GF-D8 (cell line): Measurements from ENCODE around the gene SUGCT.
A peak's percentile ranks its signal among the peaks of the same experiment; 100 is the strongest.
"Not testable (repeated sequence)": the region's sequence is repeated elsewhere in the genome, so short reads cannot be mapped to it uniquely, and the experiment has no call there.

Source experiments
- DNase-seq: peaks from one replicate; lab custom pipeline; 2025; lab: John Stamatoyannopoulos, UW

Gene SUGCT

GRCh38 chr7:40621592-40621998 lies 486.8 kb downstream of the SUGCT start:
- no peak for DNase-seq

GRCh38 chr7:40622941-40623501 lies 488.2 kb downstream of the SUGCT start:
- no peak for DNase-seq

- no peak for DNase-seq
These were observed 489.1 kb downstream of the SUGCT start for GRCh38 chr7:40623863-40624262.

GRCh38 chr7:40627361-40627760 lies 492.6 kb downstream of the SUGCT start:
- DNase-seq, result not testable (repeated sequence)

- DNase-seq, result no peak
These were observed 495.1 kb downstream of the SUGCT start for GRCh38 chr7:40629891-40630290.

GRCh38 chr7:40634118-40634517 lies 499.3 kb downstream of the SUGCT start:
- no peak for DNase-seq

- DNase-seq, result no peak
These were observed 503.9 kb downstream of the SUGCT start for GRCh38 chr7:40638545-40639320.

- no peak for DNase-seq
These were observed 505.8 kb downstream of the SUGCT start for GRCh38 chr7:40640566-40640965.

- DNase-seq, result no peak
These were observed 506.9 kb downstream of the SUGCT start for GRCh38 chr7:40641701-40642100.

- DNase-seq, result no peak
These were observed 508.9 kb downstream of the SUGCT start for GRCh38 chr7:40643664-40644063.

- no peak for DNase-seq
These were observed 509.8 kb downstream of the SUGCT start for GRCh38 chr7:40644454-40645188.

- no peak for DNase-seq
These were observed 510.4 kb downstream of the SUGCT start for GRCh38 chr7:40645197-40645596.

- no peak for DNase-seq
These were observed 511.9 kb downstream of the SUGCT start for GRCh38 chr7:40646717-40647116.

GRCh38 chr7:40647719-40648118 lies 512.9 kb downstream of the SUGCT start:
- DNase-seq, result no peak

- DNase-seq, result no peak
These were observed 514.4 kb downstream of the SUGCT start for GRCh38 chr7:40649247-40649646.

- not testable (repeated sequence) for DNase-seq
These were observed 516.1 kb downstream of the SUGCT start for GRCh38 chr7:40650903-40651302.

- no peak for DNase-seq
These were observed 519.4 kb downstream of the SUGCT start for GRCh38 chr7:40654171-40654570.

GRCh38 chr7:40655426-40655825 lies 520.6 kb downstream of the SUGCT start:
- DNase-seq, result no peak

GRCh38 chr7:40656349-40656748 lies 521.5 kb downstream of the SUGCT start:
- no peak for DNase-seq

- no peak for DNase-seq
These were observed 523.9 kb downstream of the SUGCT start for GRCh38 chr7:40658729-40659128.

GRCh38 chr7:40659231-40659630 lies 524.4 kb downstream of the SUGCT start:
- no peak for DNase-seq

- peak; percentile 13 for DNase-seq
These were observed 538.5 kb downstream of the SUGCT start for GRCh38 chr7:40673285-40673684.

- DNase-seq, result no peak
These were observed 539.5 kb downstream of the SUGCT start for GRCh38 chr7:40674316-40674715.
